Measurements from ENCODE around the gene SLC27A1. TPM values are rescaled to one million over a fixed set of nuclear protein-coding genes. Genes with fewer than 3 reads are reported as not detected.

Gene SLC27A1
- total and polyA plus RNA-seq, 9 of the 15 experiments (the other 6 are each of a cell fraction or from before 2014, with no cell fraction given): 0.06 to 3.0 (median 1.1) TPM

DNA sequence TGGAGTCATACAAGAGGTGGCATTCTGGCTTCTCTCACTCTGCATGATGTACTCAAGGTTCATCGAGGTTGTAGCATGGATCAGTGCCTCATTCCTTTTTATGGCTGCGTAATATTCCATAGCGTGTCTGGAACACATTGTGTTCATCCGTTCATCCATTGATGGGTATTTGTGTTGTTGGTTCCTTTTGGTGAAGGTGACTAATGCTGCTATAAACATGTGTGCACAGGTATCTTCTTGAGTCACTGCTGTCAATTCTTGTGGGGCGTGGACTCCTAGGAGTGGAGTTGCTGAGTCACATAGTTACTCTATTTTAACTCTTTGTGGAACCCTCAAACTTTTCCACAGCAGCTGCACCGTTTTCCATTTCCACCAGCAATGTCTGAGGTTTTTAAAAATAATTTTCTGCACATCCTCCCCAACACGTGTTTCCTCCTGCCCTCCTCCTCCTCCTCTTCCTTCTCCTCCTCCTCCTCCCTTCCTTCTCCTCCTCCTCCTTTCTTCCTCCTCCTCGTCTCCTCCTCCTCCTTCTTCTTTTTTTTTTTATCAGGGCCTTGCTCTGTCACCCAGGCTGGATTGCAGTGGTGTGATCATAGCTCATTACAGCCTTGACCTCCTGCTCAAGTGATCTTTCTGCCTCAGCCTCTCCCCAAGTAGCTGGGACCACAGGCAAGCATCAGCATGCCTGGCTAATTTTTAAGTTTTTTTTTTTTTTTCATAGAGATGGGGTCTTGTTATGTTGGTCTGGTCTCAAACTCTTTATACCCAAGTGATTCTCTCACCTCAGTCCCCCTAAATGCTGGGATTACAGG is 19.9 kb upstream of the SLC27A1 start (continued):
- TF ChIP-seq CHD7 (IDR thresholded peaks at IDR 0.05; ENCODE audit: low read depth, low read length): no peak
- no peak for TF ChIP-seq CREB1 (IDR thresholded peaks at IDR 0.05)
- TF ChIP-seq CREB1 (CRISPR knock-in tag; IDR thresholded peaks at IDR 0.05): no peak
- TF ChIP-seq HMGN3 (IDR thresholded peaks at IDR 0.05; ENCODE audit: borderline replicate concordance, extremely low read depth, insufficient read length, low read depth, low read length): no peak
- TF ChIP-seq, protein P1, sequence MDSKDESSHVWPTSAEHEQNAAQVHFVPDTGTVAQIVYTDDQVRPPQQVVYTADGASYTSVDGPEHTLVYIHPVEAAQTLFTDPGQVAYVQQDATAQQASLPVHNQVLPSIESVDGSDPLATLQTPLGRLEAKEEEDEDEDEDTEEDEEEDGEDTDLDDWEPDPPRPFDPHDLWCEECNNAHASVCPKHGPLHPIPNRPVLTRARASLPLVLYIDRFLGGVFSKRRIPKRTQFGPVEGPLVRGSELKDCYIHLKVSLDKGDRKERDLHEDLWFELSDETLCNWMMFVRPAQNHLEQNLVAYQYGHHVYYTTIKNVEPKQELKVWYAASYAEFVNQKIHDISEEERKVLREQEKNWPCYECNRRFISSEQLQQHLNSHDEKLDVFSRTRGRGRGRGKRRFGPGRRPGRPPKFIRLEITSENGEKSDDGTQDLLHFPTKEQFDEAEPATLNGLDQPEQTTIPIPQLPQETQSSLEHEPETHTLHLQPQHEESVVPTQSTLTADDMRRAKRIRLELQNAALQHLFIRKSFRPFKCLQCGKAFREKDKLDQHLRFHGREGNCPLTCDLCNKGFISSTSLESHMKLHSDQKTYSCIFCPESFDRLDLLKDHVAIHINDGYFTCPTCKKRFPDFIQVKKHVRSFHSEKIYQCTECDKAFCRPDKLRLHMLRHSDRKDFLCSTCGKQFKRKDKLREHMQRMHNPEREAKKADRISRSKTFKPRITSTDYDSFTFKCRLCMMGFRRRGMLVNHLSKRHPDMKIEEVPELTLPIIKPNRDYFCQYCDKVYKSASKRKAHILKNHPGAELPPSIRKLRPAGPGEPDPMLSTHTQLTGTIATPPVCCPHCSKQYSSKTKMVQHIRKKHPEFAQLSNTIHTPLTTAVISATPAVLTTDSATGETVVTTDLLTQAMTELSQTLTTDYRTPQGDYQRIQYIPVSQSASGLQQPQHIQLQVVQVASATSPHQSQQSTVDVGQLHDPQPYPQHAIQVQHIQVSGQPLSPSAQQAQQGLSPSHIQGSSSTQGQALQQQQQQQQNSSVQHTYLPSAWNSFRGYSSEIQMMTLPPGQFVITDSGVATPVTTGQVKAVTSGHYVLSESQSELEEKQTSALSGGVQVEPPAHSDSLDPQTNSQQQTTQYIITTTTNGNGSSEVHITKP (IDR thresholded peaks at IDR 0.05; ENCODE audit: partially characterized antibody): no peak
- TF ChIP-seq PURB (CRISPR knock-in tag; IDR thresholded peaks at IDR 0.05; ENCODE audit: low read depth): no peak
- TF ChIP-seq IRF1 (CRISPR knock-in tag; IDR thresholded peaks at IDR 0.05; ENCODE audit: borderline replicate concordance): no peak
- TF ChIP-seq, protein P2, sequence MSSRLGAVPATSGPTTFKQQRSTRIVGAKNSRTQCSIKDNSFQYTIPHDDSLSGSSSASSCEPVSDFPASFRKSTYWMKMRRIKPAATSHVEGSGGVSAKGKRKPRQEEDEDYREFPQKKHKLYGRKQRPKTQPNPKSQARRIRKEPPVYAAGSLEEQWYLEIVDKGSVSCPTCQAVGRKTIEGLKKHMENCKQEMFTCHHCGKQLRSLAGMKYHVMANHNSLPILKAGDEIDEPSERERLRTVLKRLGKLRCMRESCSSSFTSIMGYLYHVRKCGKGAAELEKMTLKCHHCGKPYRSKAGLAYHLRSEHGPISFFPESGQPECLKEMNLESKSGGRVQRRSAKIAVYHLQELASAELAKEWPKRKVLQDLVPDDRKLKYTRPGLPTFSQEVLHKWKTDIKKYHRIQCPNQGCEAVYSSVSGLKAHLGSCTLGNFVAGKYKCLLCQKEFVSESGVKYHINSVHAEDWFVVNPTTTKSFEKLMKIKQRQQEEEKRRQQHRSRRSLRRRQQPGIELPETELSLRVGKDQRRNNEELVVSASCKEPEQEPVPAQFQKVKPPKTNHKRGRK (tag; IDR thresholded peaks at IDR 0.05): peak; percentile 84
